NCI-H82 treated with DMSO at 0.1 percent for 48 hours (cell line): Measurements from ENCODE around the gene COL6A3.
"Not testable (repeated sequence)": the region's sequence is repeated elsewhere in the genome, so short reads cannot be mapped to it uniquely, and the experiment has no call there.

Experiments
- DNase-seq: peaks from one replicate; lab custom pipeline; 2025; ENCODE audit not compliant: unreplicated experiment; lab: John Stamatoyannopoulos, UW

COL6A3 gene

GRCh38 chr2:237418300-237418699 lies 4.3 kb upstream of the COL6A3 start:
- no peak for DNase-seq

GRCh38 chr2:237412988-237413776 lies 782 bp downstream of the COL6A3 start:
- no peak for DNase-seq

DNA sequence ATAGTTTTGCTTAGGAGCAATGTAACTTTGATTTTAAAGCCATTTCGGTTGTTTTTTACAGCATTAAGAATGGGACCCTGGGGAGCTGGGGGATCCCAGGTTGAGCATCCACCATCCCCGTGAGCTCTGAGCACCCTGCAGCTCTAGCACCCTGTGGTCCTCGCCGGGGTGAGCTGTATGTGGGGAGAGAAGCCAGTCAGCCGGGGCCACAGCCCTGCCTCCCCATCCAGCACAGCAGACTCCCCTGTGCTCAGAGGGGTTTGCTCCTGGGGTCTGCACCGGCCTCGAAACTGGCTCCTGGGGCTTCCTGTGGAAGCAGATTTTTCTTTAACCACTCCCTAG lies 1.3 kb downstream of the COL6A3 start:
- no peak for DNase-seq

DNA sequence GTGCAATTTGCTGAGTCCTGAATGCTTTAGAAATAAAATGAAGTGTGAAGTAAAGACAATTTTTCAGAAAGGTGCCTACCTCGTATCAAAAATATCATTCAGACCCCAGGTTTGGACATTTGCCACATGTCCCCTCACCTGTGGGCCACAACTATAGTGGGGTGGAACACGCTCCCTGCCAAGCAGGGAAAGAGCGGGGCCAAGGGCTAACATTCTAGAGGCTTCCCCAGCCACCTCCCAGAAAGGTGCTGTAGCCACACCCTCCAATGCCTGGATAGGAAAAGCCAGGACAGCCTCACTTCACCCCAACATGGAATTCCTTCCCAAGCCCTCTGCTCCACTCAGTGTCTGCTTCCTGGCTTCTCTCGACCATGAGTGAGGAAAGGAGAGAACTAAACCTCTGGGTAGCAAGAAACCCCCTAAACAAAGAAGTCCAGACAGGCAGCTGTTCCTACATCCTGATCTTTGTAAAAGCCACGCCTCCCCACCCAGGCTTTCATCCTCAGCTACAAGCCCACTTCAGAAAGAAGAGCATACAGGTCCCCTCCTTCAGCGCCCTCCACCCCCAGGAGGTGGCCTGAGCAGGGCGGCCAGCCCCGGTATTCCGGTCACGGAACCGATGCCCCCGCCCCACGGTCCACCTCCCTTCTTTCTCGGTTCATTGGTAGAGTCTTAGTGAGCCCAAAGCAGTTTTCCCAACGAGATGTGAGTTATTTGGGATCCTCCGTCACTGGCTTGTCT lies 2.1 kb downstream of the COL6A3 start:
- DNase-seq = no peak

DNA sequence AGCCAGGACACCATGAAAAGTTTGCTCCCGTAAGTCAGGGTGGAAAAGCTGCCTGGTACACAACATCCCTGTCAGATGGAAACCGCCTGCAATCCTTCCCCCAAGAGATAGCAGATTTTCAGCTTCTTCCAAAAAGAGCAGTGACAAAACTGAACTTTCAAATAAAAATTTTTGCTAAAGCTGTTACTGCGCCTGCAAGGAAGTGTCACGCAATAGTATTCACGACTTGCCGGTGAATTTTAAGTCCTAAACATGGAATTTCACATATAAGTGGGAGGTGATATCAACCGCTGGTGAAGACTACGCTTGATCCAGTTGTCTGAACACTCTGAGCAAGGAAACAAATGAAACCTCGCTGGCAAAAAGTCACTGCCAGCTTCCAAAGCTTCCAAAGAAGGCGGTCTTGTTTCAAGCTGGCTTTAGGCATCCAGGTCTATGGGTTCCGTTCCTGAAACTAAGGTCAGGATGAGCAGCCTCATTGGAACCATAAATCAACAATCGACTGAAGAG lies 2.8 kb downstream of the COL6A3 start:
- DNase-seq = no peak

- DNase-seq = not testable (repeated sequence)
Observed at GRCh38 chr2:237409263-237409662, 4.7 kb downstream of the COL6A3 start.

DNA sequence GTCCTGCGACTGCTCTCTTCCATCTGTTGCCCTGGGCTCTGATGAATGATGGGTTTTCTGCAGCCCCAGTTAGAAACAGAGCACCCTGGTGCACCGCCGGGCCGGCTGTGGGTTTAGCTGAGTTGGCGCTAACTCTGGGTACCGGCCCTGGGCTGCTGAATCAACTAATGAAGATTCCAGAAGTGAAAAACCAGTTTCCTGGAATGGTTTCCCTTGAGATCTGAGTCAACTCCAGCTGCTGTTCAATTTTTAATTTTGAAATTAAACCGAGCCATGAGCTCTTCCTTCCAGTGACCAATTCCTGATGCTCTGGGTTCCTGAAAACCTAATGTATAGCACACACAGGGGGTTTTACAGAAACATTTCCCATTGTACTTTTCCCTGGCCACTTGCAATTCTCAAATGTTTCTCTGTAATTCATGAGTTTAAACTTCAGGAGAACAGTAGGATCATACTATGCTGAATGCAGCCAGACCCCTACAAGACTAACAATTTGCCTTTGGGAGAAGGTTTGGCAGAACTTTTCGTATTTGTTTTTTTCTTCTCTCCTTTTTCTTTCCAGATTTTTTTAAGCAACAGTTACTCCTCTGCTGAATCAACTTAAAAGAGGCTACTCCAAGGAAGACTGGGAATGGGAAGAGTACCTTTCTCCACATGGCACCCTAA lies 5.5 kb downstream of the COL6A3 start:
- no peak for DNase-seq

DNA sequence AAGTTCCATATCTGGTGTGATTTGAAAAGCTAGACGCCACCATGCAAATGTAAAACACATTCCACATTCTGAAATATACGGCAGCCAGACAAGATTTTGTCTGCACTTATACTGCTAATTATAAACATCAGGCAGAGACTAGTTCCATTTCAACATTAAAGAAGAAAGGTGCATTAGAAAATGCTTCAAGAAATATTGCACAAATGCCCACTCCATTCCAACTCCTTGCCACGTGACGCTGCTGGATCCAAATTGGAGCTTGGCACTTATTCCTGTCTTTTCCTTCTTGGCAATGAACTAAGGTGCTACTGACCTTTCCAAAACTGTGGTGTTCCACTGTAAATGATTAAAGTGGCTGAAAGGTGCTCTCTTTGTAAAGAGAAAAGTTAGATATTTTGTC lies 6.3 kb downstream of the COL6A3 start:
- no peak for DNase-seq

GRCh38 chr2:237406371-237406895 lies 7.5 kb downstream of the COL6A3 start:
- DNase-seq = no peak

- no peak for DNase-seq
Observed at GRCh38 chr2:237405605-237406004, 8.4 kb downstream of the COL6A3 start.

DNA sequence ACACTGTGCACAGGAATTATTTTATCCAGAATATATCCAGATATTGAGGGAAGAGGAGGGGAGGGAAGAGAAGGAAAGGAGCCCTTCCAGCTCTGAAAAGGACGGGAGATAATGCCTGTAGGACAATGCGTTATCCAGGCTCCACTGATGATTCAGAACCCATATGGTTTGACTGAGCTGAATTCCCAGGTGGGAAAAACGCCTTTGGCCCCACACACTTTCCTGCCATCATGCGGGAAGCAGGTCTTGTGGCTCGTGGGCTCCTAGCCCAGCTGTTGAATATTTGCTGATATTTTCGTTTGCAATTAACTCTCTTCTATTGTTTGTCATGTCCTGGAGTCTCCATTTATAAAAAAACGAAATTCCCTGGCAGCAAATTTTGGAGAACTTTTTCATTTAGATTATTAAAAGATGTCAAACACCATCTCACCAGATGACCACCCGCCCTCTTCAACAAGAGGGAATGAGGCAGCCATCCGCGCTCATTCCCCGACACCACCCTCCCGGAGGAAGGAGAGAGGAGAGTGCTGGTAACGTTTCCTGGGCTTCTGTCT lies 8.9 kb downstream of the COL6A3 start:
- DNase-seq = no peak

GRCh38 chr2:237404413-237404812 lies 9.6 kb downstream of the COL6A3 start:
- no peak for DNase-seq

- DNase-seq = no peak
Observed at GRCh38 chr2:237403024-237403882, 10.7 kb downstream of the COL6A3 start.

DNA sequence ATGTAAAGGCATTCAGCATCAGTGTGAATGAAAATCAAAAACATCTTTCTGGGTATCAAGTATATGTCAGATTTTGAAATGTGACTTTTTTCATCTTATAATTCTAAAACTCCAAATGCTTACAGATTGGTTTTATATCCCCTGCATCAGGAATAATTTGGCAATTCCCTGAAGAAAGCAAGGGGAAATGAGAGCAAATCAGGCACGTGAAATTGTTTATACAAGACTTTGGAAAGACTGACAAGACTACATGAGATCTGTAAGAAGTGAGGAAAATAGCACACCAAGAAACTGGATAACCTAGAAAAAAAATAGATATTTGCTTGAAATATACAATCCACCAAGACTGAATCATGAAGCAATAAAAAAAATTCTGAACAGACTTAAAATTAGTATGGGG lies 13.8 kb downstream of the COL6A3 start:
- DNase-seq = no peak

DNA sequence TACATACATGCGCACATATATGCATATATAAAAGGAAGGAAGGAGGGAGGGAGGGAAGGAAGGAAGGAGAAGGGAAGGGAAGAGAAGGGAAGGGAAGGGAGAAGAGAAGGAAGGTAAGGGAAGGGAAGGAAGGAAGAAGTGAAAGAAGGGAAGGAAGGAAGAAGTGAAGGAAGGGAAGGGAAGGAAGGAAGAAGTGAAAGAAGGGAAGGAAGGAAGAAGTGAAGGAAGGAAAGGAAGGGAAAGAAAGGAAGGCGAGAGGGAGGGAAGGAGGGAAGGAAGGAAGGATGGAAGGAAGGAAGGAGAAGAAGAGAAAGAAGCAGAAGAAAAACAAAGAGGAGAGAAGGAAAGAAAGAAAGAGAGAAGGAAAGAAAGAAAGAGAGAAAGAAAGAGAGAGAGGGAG lies 16.9 kb downstream of the COL6A3 start:
- DNase-seq = no peak

GRCh38 chr2:237393523-237393922 lies 20.4 kb downstream of the COL6A3 start:
- no peak for DNase-seq

DNA sequence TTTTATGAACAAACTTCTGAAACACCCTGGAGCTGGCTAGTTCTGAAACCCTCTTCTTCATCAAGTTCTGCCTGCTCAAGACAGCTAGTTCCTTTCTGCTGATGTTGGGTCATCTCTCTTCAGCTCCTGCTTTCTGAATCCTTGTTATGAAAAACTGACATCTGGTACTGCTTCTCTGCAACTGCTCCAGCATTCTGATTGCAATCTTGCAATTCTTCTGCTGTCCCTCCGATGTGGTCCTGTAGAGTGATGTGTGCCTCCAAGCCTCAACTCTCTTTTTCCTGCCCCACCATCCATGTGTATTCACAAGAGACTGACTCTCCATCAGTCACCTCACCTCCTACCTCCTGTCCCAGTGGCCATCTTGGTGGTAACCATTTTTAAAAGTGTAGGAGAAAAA lies 21.8 kb downstream of the COL6A3 start:
- DNase-seq = no peak

DNA sequence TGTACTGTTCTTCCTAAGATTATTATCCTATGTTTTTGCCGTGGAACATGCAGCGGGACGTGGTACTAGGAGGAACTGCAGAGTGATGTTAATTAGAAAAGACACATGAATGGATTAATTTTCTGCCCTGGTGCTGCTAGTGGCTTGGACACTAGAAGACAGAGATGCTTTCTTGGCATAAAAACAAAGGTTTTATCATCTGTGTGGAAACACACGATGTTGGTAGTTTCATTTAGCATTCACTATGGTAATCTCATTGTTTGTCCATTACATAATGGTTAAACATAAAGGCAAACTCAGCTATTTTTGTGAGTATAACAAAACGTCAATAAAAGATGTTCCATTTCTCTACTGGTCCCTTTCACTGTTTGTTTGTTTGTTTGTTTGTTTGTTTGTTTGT lies 22.8 kb downstream of the COL6A3 start:
- no peak for DNase-seq

DNA sequence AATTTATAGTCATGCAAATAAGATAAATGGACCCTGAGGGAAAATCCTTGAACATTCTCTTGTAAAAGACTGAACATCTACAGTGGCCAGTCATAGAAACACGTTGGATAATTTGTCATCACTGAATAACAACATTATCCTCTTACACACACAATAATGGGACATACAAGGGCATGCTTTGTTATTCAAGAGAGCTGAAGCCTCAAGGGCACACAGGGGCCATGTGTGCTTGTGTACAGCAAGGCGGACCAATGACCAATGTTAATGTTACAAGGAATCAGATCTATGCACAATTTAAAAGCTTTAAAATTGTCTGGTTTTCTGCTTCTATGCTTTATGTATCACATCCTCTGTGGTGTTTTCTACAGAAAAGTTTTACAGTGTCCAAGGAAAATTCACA lies 23.7 kb downstream of the COL6A3 start:
- DNase-seq = no peak

- DNase-seq = no peak
Observed at GRCh38 chr2:237389831-237390230, 24.1 kb downstream of the COL6A3 start.
